Astrocyte (in vitro differentiated cells and primary cell): ENCODE measurements around the gene CGB3.

Experiments
- CTCF ChIP-seq: IDR thresholded peaks from 2 replicates; pipeline ENCODE4 v1.5.1; 2011; ENCODE audit warnings: low read depth, mild to moderate bottlenecking, inconsistent platforms, low read length, moderate library complexity; ENCODE audit not compliant: insufficient read depth
- EZH2 ChIP-seq: IDR thresholded peaks from 2 replicates; pipeline ENCODE4 v1.6.1; 2012; ENCODE audit warnings: mild to moderate bottlenecking, low read length, inconsistent platforms; ENCODE audit not compliant: insufficient read depth

GRCh38 chr19:49014870-49015255, 9.3 kb downstream of the CGB3 start:
- no peak for TF ChIP-seq CTCF
- no peak for TF ChIP-seq EZH2
